GM18520 (cell line): ENCODE measurements around the gene DARS1.
"Not testable (repeated sequence)": the region's sequence is repeated elsewhere in the genome, so short reads cannot be mapped to it uniquely, and the experiment has no call there.

Experiments
- ATAC-seq: cut with Tn5 transposase; IDR thresholded peaks from one replicate; pipeline ENCODE4 v1.9.1; 2021; ENCODE audit not compliant: unreplicated experiment

The DARS1 gene

DNA sequence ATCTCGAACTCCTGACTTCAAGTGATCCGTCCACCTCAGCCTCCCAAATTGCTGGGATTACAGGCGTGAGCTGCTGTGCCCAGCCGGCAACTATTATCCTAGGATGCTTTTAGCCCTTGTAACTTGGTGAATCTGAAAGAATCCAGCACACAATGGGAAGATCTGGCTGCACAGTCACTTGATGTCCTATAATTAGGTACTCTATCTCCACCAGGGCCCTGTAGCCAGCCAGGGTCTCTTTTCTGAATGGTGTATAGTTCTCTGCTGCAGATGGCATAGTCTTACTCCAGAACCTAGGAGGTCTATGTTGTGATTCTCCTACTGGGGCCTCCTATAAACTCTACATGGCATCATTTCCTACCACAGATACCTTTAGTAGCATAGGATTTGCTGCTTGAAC is 95.3 kb downstream of the DARS1 start:
- no peak for ATAC-seq

DNA sequence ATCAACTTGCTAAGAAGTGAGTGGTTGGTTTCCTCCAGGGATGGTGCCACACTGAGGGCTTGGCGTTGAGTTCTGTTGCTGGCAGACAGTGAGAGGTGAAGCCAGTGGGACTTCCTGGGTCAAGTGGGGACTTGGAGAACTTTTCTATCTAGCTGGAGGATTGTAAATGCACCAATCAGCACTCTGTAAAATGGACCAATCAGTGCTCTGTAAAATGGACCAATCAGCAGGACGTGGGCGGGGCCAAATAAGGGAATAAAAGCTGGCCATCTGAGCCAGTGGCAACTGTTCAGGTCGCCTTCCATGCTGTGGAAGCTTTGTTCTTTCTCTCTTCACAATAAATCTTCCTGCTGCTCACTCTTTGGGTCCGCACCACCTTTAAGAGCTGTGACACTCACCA is 96.8 kb downstream of the DARS1 start:
- not testable (repeated sequence) for ATAC-seq

DNA sequence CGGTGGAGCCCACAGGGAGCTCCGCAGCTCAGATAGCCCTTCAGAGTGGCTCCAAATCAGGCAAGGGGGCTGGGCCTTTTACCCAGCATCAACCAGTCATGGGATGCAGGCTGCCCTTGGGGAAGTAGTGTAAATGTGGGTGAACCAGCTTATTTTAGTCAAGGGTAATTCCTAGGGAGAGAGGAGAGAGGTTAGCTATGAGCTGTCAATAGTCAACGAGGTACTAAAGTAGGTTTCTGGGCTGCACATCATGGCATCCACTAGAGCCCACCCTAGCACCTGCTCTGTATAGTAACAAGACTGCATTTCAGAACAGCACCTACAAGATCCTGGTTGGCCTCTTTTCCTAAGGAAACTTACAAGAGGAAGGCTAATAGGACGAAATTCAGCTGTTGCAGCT is 99.7 kb downstream of the DARS1 start:
- ATAC-seq = no peak

DNA sequence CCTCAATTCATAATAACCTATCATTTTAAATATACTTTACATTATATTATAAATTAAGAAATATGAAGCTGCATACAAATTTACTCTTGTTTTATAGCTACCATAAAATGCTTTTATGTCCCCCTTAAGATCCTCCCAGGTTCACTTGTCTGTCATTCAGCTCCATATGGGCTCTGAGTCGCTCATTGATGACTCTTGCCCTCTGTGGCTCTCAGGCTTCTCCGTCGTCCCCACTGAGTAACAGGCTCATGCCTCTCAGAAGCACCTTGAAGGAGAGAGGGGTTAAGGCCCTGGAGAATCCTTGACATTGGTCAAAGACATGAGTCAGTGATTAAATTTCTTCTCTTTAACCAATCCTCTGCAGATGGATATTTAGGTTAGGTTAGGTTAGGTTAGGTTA is 103.0 kb downstream of the DARS1 start:
- ATAC-seq = no peak

DNA sequence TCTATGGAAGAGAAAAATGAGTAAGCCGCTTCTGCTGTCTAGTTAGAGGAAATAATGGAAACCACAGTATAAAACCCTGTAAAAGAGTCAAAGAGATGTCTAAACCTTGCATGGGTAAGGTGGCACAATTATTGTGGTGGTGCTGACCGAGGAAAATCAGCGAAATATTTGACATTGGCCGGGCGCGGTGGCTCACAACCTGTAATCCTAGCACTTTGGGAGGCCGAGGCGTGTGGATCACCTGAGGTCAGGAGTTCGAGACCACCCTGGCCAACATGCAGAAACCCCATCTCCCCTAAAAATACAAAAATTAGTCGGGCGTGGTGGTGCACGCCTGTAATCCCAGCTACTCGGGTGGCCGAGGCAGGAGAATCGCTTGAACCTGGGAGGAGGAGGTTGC is 108.7 kb downstream of the DARS1 start:
- not testable (repeated sequence) for ATAC-seq

DNA sequence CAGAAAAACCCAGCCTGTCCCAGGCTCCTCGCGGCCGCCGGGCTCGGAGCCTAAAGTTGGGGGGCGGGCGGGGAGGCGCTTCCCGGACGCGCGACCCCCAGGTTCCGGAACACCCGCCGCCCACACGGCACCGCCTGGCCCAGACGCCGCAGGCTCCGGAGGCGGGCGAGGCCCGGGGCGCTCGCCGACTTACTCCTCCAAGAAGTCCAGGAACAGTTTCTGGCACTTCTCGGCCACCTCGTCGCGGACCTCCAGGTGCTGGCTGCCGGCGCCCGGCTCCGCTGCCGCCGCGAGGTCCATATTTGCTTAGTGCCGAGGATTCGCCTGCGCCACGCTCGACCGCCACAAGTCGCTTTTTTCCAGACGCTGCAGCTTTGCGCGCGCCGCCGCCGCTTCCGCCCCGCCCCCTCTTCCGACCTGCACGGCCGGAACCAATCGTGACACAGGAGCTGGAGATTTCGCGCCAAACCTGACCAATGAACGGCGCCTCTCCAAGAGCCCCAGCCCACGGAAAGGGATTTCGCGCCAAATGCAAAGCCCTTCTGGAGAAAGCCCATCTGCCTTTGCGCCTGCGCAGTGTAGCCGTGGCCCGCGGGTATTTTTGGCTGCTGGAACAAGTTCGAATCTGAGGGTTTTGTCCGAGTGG is 109.2 kb downstream of the DARS1 start, which contains the start of gene MCM6:
MCM6 (minus strand) TSS at position 378 of the 646 bp plus-strand sequence; CDS start at position 300, 78 bp downstream.
- ATAC-seq = peak; percentile 87

DNA sequence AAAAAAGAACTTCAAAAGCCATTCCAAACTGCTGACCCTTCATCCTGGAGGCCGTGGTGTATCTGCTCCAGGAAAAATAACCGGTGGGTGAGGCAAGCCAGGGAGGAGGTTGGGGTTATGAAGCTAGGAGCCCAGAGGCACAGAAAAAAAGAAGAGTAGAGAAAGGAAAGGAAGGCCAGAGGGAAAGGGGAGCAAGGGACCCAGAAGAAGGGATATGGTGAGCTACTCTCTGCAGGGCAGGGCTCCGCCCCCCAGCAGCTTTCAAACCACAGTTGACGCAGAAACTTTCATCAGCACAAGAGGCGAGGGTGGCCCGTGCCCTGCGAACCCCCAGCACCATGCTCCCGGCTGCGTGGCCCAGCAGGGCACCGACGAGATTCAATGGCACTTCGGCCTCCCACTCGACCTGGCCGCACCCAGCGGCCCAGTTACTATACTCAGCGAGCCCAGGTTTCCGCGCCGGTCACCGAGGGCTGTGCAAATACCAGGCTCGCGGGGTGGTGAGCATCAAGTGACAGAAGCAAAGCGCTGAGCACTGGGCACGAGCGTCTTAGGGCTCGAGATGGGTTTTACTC is 109.8 kb downstream of the DARS1 start:
- ATAC-seq = peak; percentile 36

DNA sequence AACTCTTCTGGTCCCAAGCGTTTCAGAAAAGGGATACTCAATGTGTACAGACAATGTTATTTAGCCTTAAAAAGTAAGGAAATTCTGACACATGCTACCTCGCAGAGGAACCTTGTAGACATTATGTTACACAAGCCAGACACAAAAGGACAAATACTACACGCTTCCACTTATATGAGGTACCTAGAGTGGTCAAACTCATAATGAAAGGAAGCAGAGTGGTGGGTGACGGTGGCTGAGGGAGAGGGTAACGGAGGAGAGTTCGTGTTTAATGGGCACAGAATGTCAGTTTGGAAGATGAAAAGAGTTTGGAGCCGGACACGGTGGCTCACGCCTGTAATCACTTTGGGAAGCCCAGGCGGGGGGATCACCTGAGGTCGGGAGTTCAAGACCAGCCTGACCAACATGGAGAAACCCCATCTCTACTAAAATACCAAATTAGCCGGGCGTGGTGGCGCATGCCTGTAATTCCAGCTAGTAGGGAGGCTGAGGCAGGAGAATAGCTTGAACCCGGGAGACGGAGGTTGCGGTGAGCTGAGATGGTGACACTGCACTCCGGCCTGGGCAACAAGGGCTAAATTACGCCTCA is 110.6 kb downstream of the DARS1 start:
- ATAC-seq = no peak

DNA sequence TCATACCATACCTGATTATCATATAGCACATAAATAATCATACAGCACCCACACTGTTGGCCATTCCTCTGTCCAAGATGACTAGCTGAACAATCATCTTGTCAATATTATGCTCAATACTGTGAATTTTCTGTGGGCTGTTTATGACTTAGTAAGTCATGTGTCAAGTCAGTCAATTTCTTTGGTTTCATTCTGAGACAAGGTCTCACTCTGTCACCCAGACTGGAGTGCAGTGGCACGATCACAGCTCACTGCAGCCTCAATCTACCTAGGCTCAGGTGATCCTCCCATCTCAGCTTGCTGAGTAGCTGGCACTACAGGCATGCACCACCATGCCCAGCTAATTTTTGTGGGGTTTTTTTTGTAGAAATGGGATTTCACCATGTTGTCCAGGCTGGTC is 114.9 kb downstream of the DARS1 start:
- peak; percentile 69 for ATAC-seq

DNA sequence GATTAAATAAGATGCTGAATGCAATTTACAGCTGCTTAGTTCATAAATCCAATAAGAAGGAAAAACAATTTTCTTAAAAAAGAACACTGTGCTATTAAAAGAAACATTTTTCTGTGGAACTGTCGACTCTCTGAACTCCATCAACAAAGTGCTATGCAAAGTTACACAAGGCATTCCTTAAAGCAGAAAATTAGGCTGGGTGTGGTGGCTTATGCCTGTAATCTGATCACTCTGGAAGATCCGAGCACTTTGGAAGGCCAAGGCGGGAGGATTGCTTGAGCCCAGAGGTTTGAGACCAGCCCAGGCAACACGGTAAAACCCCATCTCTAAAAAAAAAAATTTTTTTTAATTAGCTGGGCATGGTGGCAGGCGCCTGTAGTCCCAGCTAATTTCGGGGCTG is 122.2 kb downstream of the DARS1 start:
- no peak for ATAC-seq

DNA sequence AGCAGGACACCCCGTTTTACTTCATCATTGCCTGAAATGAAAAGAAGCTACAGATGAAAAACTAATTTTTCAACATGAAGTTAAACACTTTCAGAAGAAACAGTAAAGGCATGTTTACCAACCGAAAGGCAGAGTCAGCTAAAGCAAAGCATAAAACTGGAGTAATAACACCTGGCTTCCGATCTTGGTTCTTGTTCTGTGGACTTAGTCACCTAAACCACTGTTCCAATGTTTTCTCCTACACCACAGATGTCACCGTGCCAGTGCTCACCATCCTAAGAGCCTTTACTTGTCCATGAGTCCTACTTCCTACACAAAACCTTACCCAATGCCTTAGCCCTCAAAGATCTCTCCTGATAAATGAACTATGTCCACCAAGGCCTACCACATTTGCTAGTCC is 122.7 kb downstream of the DARS1 start:
- no peak for ATAC-seq
